Smooth muscle cell (in vitro differentiated cells): ENCODE data around the gene SCFD1. TPM values are rescaled to one million over a fixed set of nuclear protein-coding genes. Genes with fewer than 3 reads are reported as not detected.

ENCODE experiments used
- DNase-seq: peaks from one replicate; lab custom pipeline; 2025; ENCODE audit not compliant: unreplicated experiment; lab: John Stamatoyannopoulos, UW
- H2AFZ ChIP-seq: fragments of 200-600 bp; sonication (generic); 2 replicates; pipeline ENCODE4 v1.6.0; 2016; ENCODE audit warnings: antibody characterized with exemption, low read depth, mild to moderate bottlenecking
- H3F3A ChIP-seq: fragments of 200-600 bp; sonication (generic); 2 replicates; pipeline ENCODE4 v1.6.0; 2017; ENCODE audit warnings: antibody characterized with exemption, low read depth
- H3K27ac ChIP-seq: fragments of 200-600 bp; sonication (generic); 2 replicates; pipeline ENCODE4 v1.5.1; 2016; ENCODE audit warnings: low read depth, mild to moderate bottlenecking
- H3K27me3 ChIP-seq: fragments of 200-600 bp; sonication (generic); 2 replicates; pipeline ENCODE4 v1.6.1; 2016; ENCODE audit warnings: low read depth, mild to moderate bottlenecking
- H3K36me3 ChIP-seq: fragments of 200-600 bp; sonication (generic); 2 replicates; pipeline ENCODE4 v1.5.1; 2016; ENCODE audit warnings: low read depth
- H3K4me1 ChIP-seq: fragments of 200-600 bp; sonication (generic); 2 replicates; pipeline ENCODE4 v1.5.1; 2016; ENCODE audit warnings: low read depth
- H3K4me2 ChIP-seq: fragments of 200-600 bp; sonication (generic); 2 replicates; pipeline ENCODE4 v1.6.0; 2016; ENCODE audit warnings: mild to moderate bottlenecking
- H3K4me3 ChIP-seq: fragments of 200-600 bp; sonication (generic); 2 replicates; pipeline ENCODE4 v1.5.1; 2016; ENCODE audit warnings: mild to moderate bottlenecking
- H3K79me2 ChIP-seq: fragments of 200-600 bp; sonication (generic); 2 replicates; pipeline ENCODE4 v1.6.0; 2016; ENCODE audit warnings: low read depth, mild to moderate bottlenecking
- H3K9ac ChIP-seq: fragments of 200-600 bp; sonication (generic); 2 replicates; pipeline ENCODE4 v1.6.0; 2016; ENCODE audit warnings: low read depth
- H3K9me3 ChIP-seq: fragments of 200-600 bp; sonication (generic); replicated peaks from 2 replicates; pipeline ENCODE4 v1.5.1; 2016; ENCODE audit warnings: low read depth
- H4K20me1 ChIP-seq: fragments of 200-600 bp; sonication (generic); 2 replicates; pipeline ENCODE4 v1.6.0; 2016; ENCODE audit warnings: low read depth
- CTCF ChIP-seq: fragments of 200-600 bp; sonication (generic); IDR thresholded peaks from 2 replicates; pipeline ENCODE4 v1.5.1; 2017; ENCODE audit warnings: borderline replicate concordance, mild to moderate bottlenecking, antibody characterized with exemption; ENCODE audit not compliant: insufficient read depth, poor library complexity, severe bottlenecking
- WGBS: methylation state at CpG from one replicate; pipeline ENCODE4 v1.1.7; 2016; ENCODE audit warnings: low lambda C conversion rate; 5-methylcytosine and 5-hydroxymethylcytosine counted together
- polyA plus RNA-seq: library from polyadenylated mRNA; unstranded; fragments of >200 nt; fragmentation: Nextera tagmentation; extraction: Ambion mirVana; gene quantifications from 2 replicates; pipeline ENCODE4 v1.2.1, GENCODE V29; 2016
- total RNA-seq: library from RNA; depleted of rRNA; stranded (reverse); fragments of >200 nt; gene quantifications from 2 replicates; pipeline ENCODE4 v1.2.3, GENCODE V29; 2014

The SCFD1 gene
- total and polyA plus RNA-seq, 2 experiments from 2014 or later = 88.3 to 102 TPM

- no peaks in the 10 kb centered on the region for H3K27me3 ChIP-seq
- DNase-seq = no peak
- peaks cover 35% of the 10 kb centered on the region for H3K79me2 ChIP-seq
- H3K9ac ChIP-seq = no peak overlapping the region
- peaks cover 3% of the 10 kb centered on the region for H3K36me3 ChIP-seq
- H3K4me3 ChIP-seq = no peak overlapping the region
- no peaks in the 10 kb centered on the region for H3K9me3 ChIP-seq
- no peak overlapping the region for H3K27ac ChIP-seq
- H4K20me1 ChIP-seq = peaks cover 16% of the 10 kb centered on the region
- H3K4me2 ChIP-seq = no peak overlapping the region
- no peaks in the 10 kb centered on the region for H3F3A ChIP-seq
- no peak for TF ChIP-seq CTCF
- no peak overlapping the region for H2AFZ ChIP-seq
- no peaks in the 10 kb centered on the region for H3K4me1 ChIP-seq
These were observed 33.2 kb upstream of the SCFD1 start for GRCh38 chr14:30588873-30589272.

- H3K27ac ChIP-seq = no peak overlapping the region
- no peak overlapping the region for H3K4me2 ChIP-seq
- H3K4me1 ChIP-seq = no peaks in the 10 kb centered on the region
- H3K9me3 ChIP-seq = no peaks in the 10 kb centered on the region
- no peaks in the 10 kb centered on the region for H4K20me1 ChIP-seq
- no peaks in the 10 kb centered on the region for H3K27me3 ChIP-seq
- no peak for TF ChIP-seq CTCF
- H3K36me3 ChIP-seq = peaks cover 11% of the 10 kb centered on the region
- no peak overlapping the region for H3K4me3 ChIP-seq
- no peak for DNase-seq
- H3K9ac ChIP-seq = no peak overlapping the region
- H3F3A ChIP-seq = no peaks in the 10 kb centered on the region
- no peak overlapping the region for H2AFZ ChIP-seq
- peaks cover 9% of the 10 kb centered on the region for H3K79me2 ChIP-seq
- 72% methylated on average over 1 of the region's 1 CpG for WGBS
These were observed 25.2 kb upstream of the SCFD1 start for GRCh38 chr14:30596935-30597334.

- H3K4me3 ChIP-seq = no peak overlapping the region
- no peaks in the 10 kb centered on the region for H3K27me3 ChIP-seq
- H3K9ac ChIP-seq = no peak overlapping the region
- no peak overlapping the region for H2AFZ ChIP-seq
- no peak overlapping the region for H3K4me2 ChIP-seq
- no peak for DNase-seq
- H3K4me1 ChIP-seq = no peaks in the 10 kb centered on the region
- no peaks in the 10 kb centered on the region for H3K9me3 ChIP-seq
- H3K27ac ChIP-seq = no peak overlapping the region
- peaks cover 15% of the 10 kb centered on the region for H3K36me3 ChIP-seq
- no peaks in the 10 kb centered on the region for H4K20me1 ChIP-seq
- no peaks in the 10 kb centered on the region for H3F3A ChIP-seq
- peaks cover 9% of the 10 kb centered on the region for H3K79me2 ChIP-seq
- TF ChIP-seq CTCF = no peak
These were observed 24.6 kb upstream of the SCFD1 start for GRCh38 chr14:30597504-30597903.
